Vagina (tissue), 2 donors: ENCODE data around the gene RAD54L2.

ENCODE experiments used
- CTCF ChIP-seq, 3 experiments: fragments of 450-650 bp in 2 of 3; fragments of 200-600 bp in 1 of 3; sonication (generic) in 1 of 3; IDR thresholded peaks; one replicate each; pipeline ENCODE4 v1.5.1; 2017 to 2019; ENCODE audit warnings: antibody characterized with exemption in 3 of 3, mild to moderate bottlenecking in 2 of 3, moderate library complexity in 2 of 3
- POLR2A ChIP-seq, 2 donors: fragments of 450-650 bp; IDR thresholded peaks; one replicate each; pipeline ENCODE4 v1.6.1; 2017; ENCODE audit warnings: antibody characterized with exemption in 2 of 2, mild to moderate bottlenecking in 2 of 2, moderate library complexity in 2 of 2
- POLR2AphosphoS5 ChIP-seq, 2 donors: sonication (generic); formaldehyde crosslinking; IDR thresholded peaks; one replicate each; pipeline ENCODE4 v1.9.0; 2017; ENCODE audit warnings: antibody characterized with exemption in 2 of 2, mild to moderate bottlenecking in 2 of 2, low read depth in 1 of 2; ENCODE audit not compliant: insufficient read depth in 1 of 2

GRCh38 chr3:51580418-51580817 is 41.9 kb downstream of the RAD54L2 start:
- no peak for TF ChIP-seq CTCF (IDR thresholded peaks at IDR 0.05)
- no peak for TF ChIP-seq POLR2A (IDR thresholded peaks at IDR 0.05)
- no peak for TF ChIP-seq POLR2AphosphoS5 (IDR thresholded peaks at IDR 0.05; ENCODE audit: insufficient read depth in 1 of 2, low read depth in 1 of 2)
